HEK293T (cell line): ENCODE data around the gene IQGAP3.

Experiments
- CTCF ChIA-PET: fragments of 350-600 bp; formaldehyde crosslinking; extraction: SDS; loops from one replicate; lab custom pipeline; 2021; ENCODE audit warnings: antibody characterized with exemption, inconsistent platforms; lab: Yijun Ruan, JAX
- POLR2A ChIA-PET: fragments of 350-600 bp; formaldehyde crosslinking; extraction: SDS; loops from one replicate; lab custom pipeline; 2020; ENCODE audit warnings: antibody characterized with exemption, inconsistent platforms; lab: Yijun Ruan, JAX
- DNase-seq: peaks from one replicate; pipeline ENCODE4 v3.0.0; 2012; ENCODE audit warnings: mixed read lengths; ENCODE audit errors: extremely low spot score
- ARNT ChIP-seq: fragments of 450-650 bp; IDR thresholded peaks from 2 replicates; pipeline ENCODE4 v1.6.1; 2017; ENCODE audit warnings: mild to moderate bottlenecking
- BHLHE40 ChIP-seq: fragments of 450-650 bp; IDR thresholded peaks from 2 replicates; pipeline ENCODE4 v1.6.1; 2016; ENCODE audit warnings: mild to moderate bottlenecking, moderate library complexity, borderline replicate concordance
- CTBP1 ChIP-seq: fragments of 450-650 bp; IDR thresholded peaks from 2 replicates; pipeline ENCODE4 v1.6.1; 2016; ENCODE audit warnings: borderline replicate concordance
- ELF4 ChIP-seq: fragments of 450-650 bp; IDR thresholded peaks from 2 replicates; pipeline ENCODE4 v1.6.1; 2017; ENCODE audit warnings: antibody characterized with exemption
- FOXA1 ChIP-seq: fragments of 450-650 bp; IDR thresholded peaks from 2 replicates; pipeline ENCODE4 v1.6.1; 2016; ENCODE audit warnings: mild to moderate bottlenecking
- FOXK2 ChIP-seq: fragments of 450-650 bp; IDR thresholded peaks from 2 replicates; pipeline ENCODE4 v1.6.1; 2016; ENCODE audit warnings: mild to moderate bottlenecking
- FOXM1 ChIP-seq: fragments of 450-650 bp; IDR thresholded peaks from 2 replicates; pipeline ENCODE4 v1.6.1; 2017; ENCODE audit warnings: mild to moderate bottlenecking, borderline replicate concordance
- HDGF ChIP-seq: fragments of 450-650 bp; IDR thresholded peaks from 2 replicates; pipeline ENCODE4 v1.6.1; 2017; ENCODE audit warnings: antibody characterized with exemption, borderline replicate concordance
- L3MBTL2 ChIP-seq: fragments of 450-650 bp; conservative IDR thresholded peaks from 2 replicates; pipeline ENCODE4 v1.6.1; 2016; ENCODE audit warnings: mild to moderate bottlenecking
- LEF1 ChIP-seq: fragments of 450-650 bp; IDR thresholded peaks from 2 replicates; pipeline ENCODE4 v1.6.1; 2017; ENCODE audit warnings: mild to moderate bottlenecking, borderline replicate concordance
- NFRKB ChIP-seq: fragments of 450-650 bp; IDR thresholded peaks from 2 replicates; pipeline ENCODE4 v1.6.1; 2016; ENCODE audit warnings: mild to moderate bottlenecking, moderate library complexity
- SP1 ChIP-seq: fragments of 450-650 bp; IDR thresholded peaks from 2 replicates; pipeline ENCODE4 v1.6.1; 2017
- SUZ12 ChIP-seq: fragments of 450-650 bp; IDR thresholded peaks from 2 replicates; pipeline ENCODE4 v1.6.1; 2016; ENCODE audit warnings: mild to moderate bottlenecking
- TARDBP ChIP-seq: fragments of 450-650 bp; IDR thresholded peaks from 2 replicates; pipeline ENCODE4 v1.6.1; 2016
- ZNF384 ChIP-seq: fragments of 450-650 bp; IDR thresholded peaks from 2 replicates; pipeline ENCODE4 v1.6.1; 2016
- TF ChIP-seq, protein P1 (sequence below): fragments of 450-650 bp; IDR thresholded peaks from 2 replicates; pipeline ENCODE4 v1.6.1; 2016

The IQGAP3 gene

DNA sequence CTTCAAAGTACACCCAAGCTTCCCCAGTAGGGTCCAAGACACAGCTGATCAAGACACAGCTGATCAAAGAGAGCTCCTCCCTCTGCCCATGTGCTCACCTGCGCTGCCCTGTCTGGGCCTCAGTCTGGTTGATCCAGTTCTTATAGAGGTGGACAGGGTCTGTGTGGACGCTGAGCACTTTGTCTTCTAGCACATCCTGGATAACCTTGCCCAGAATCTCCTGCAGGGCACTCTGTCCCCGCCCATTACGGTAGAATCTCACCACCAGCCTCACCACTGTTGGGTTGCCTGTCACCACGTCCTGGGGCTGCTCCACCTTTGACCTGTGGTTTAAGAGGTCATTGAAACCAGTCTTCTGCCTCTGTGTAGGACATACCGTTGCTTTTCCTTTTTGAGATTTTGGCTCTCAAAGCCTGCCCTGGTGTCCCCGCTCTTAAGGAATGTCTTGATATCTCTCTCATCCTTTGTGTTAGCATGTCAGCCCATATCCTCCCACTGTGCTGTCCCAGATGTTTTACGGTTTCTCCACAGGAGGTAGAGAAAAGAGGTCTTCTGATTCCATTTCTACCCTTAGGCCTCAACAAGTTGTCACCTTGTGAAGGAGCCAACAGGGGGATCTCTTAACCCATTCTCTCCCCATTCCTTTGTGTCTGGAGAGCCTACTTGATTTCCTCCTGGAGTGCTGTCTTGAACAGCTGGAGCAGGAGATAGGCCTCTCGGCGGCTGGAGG lies 33.5 kb downstream of the IQGAP3 start:
- POLR2A ChIA-PET, result interaction anchor here (1.4 kb wide), 1 partner anchor 81 kb away, joined by 4 read pairs; no protein-coding TSS in a partner anchor
- no peak for DNase-seq
- TF ChIP-seq SUZ12 (no peak), TARDBP (no peak), FOXA1 (no peak), NFRKB (no peak), FOXM1 (no peak), LEF1 (no peak), FOXK2 (no peak), ARNT (no peak), L3MBTL2 (no peak), BHLHE40 (no peak), CTBP1 (no peak), ELF4 (no peak), ZNF384 (no peak), HDGF (no peak), SP1 (no peak)
- TF ChIP-seq, protein P1, sequence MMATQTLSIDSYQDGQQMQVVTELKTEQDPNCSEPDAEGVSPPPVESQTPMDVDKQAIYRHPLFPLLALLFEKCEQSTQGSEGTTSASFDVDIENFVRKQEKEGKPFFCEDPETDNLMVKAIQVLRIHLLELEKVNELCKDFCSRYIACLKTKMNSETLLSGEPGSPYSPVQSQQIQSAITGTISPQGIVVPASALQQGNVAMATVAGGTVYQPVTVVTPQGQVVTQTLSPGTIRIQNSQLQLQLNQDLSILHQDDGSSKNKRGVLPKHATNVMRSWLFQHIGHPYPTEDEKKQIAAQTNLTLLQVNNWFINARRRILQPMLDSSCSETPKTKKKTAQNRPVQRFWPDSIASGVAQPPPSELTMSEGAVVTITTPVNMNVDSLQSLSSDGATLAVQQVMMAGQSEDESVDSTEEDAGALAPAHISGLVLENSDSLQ, result no peak
- CTCF ChIA-PET, result no interaction called here

DNA sequence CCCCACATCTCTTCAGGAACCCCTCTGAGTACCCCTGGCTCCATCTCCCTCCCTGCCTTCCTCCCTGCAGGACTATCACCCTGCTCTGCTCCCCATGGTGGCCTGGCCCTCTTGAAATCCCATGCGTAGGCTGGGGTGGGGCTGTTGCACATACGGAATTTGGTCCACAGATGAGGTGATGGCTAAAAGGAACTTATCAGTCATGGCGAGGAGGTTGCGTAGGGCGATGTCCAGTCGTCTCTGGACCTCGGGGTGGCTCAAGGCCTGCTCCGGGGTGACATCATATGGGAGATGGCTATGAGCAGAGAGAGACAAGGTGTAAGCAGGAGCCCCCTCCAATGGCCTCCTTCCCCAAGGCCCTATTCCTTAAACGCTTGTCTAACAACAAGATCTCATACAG lies 35.3 kb downstream of the IQGAP3 start:
- no peak for DNase-seq
- ChIA-PET POLR2A (no interaction called here), CTCF (no interaction called here)
- no peak for TF ChIP-seq HDGF
- TF ChIP-seq ELF4, result no peak
- TF ChIP-seq TARDBP, result no peak
- no peak for TF ChIP-seq L3MBTL2
- TF ChIP-seq, protein P1, result no peak
- no peak for TF ChIP-seq BHLHE40
- TF ChIP-seq FOXA1, result no peak
- no peak for TF ChIP-seq ZNF384
- TF ChIP-seq SP1, result no peak
- no peak for TF ChIP-seq SUZ12
- TF ChIP-seq CTBP1, result no peak
- TF ChIP-seq FOXM1, result no peak
- no peak for TF ChIP-seq FOXK2
- TF ChIP-seq NFRKB, result no peak
- no peak for TF ChIP-seq ARNT
- TF ChIP-seq LEF1, result no peak

DNA sequence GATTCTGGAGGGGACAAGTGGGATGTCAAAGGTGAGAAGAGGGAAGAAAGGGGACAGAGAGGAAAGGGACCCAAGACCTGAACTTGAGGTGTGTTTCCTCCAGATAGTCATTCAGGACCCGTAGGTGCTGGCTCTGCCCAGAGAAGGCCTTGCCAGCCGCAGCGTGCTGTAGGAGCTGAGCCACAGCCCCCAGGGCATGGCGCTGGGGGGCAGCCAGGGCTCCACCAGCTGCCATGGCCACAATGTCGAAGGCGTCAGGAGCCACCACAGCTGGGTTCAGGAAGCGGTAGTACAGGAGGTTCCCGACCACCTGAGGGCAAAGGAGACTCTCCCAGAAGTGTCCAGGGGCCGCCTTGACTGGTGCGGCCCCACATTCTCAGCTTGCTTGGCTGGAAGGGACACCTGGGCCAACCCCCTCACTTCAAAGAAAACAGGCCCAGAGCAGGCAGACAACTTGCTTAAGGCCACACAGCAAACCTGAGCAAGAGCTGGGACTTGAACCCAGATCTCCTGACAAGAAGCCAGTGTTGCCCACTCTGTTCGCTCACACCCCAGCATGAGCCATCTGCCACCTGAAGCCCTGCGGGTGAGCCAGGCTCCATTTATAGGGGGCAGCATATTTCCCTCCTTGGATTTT lies 37.8 kb downstream of the IQGAP3 start:
- POLR2A ChIA-PET, result no interaction called here

DNA sequence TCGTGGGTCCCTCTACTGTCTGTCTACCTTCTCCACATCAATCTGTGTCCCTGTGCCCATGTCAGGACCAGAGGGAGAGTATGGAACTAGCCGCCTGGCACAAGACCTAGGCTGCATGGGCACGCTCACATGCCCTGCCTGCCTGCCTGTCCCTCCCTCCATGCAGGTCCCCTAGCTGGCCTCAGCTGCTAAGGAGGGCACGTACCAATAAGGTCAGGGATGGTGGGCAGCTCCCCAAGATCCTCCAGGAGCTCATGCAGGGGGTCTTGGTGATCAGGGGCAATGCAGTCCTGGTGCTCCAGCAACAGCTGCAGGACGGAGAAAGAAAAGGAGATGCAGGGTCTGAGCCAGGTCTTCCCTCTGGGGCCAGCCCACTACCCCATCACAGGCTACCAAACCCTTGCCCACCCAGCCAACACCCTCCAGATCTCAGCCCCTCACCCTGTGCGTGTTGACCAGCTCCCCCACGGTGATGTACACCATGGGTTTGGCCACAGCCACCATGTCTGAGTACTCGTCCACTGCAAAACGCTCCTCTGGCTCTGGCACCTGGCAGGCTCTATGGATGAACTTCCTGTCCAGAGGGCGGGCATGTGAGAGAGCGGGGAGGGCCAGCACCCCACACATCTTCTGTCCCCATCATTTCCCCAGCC lies 38.7 kb downstream of the IQGAP3 start:
- TF ChIP-seq FOXA1 (no peak), SP1 (no peak), HDGF (no peak), CTBP1 (no peak), ELF4 (no peak), TARDBP (no peak), ARNT (no peak), FOXM1 (no peak), L3MBTL2 (no peak), BHLHE40 (no peak)
- TF ChIP-seq, protein P1, result no peak
- no peak for DNase-seq
- POLR2A ChIA-PET, result no interaction called here
- CTCF ChIA-PET, result no interaction called here

More for the DNA sequence above, 37.8 kb downstream of the IQGAP3 start:
- CTCF ChIA-PET, result interaction anchor here (0.7 kb wide), 1 partner anchor 80 kb away, joined by 3 read pairs; no protein-coding TSS in a partner anchor
- DNase-seq, result no peak
- TF ChIP-seq BHLHE40, result no peak
- TF ChIP-seq LEF1, result no peak
- no peak for TF ChIP-seq ZNF384
- TF ChIP-seq, protein P1, result no peak
- TF ChIP-seq FOXA1, result no peak
- TF ChIP-seq HDGF, result no peak
- TF ChIP-seq ELF4, result no peak
- TF ChIP-seq SUZ12, result no peak
- TF ChIP-seq FOXM1, result no peak
- TF ChIP-seq CTBP1, result no peak
- no peak for TF ChIP-seq FOXK2
- no peak for TF ChIP-seq L3MBTL2

DNA sequence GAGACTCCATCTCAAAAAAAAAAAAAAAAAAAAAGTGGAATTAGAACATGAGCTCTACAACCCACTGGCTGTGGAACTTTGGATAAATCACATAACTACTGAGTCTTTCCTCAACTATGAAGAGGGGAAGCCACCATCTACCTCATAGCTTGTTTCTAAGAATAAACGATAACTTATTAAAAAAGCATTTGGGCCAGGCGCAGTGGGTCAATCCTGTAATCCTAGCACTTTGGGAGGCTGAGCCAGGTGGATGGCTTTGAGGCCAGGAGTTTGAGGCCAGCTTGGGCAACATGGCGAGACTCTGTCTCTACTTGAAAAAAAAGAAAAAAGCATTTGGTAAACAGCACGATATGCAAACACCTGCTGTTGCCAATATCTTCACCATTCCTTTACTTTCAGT lies 40.0 kb downstream of the IQGAP3 start:
- CTCF ChIA-PET, result interaction anchor here (0.6 to 1.3 kb wide), 2 partner anchors 75 to 123 kb away, joined by 4 read pairs; no protein-coding TSS in a partner anchor
- POLR2A ChIA-PET, result no interaction called here
- TF ChIP-seq FOXM1 (no peak), HDGF (no peak), ELF4 (no peak), LEF1 (no peak), FOXK2 (no peak), CTBP1 (no peak), TARDBP (no peak), ZNF384 (no peak), FOXA1 (no peak), NFRKB (no peak), BHLHE40 (no peak), SP1 (no peak), L3MBTL2 (no peak)
- TF ChIP-seq, protein P1, result no peak
- DNase-seq, result no peak
